Loucy (cell line): ENCODE results near the gene POLR1H.
A peak's percentile ranks its signal among the peaks of the same experiment; 100 is the strongest.

Experiments used
- H2AFZ ChIP-seq: fragments of 200-600 bp; sonication (generic); 2 replicates; pipeline ENCODE4 v1.6.0; 2016; ENCODE audit warnings: antibody characterized with exemption, mild to moderate bottlenecking, low read length, moderate library complexity
- H3F3A ChIP-seq: fragments of 200-600 bp; 2 replicates; pipeline ENCODE4 v1.6.0; 2016; ENCODE audit warnings: antibody characterized with exemption, low read depth, mild to moderate bottlenecking
- H3K27me3 ChIP-seq: fragments of 200-600 bp; sonication (generic); 2 replicates; pipeline ENCODE4 v1.6.1; 2014; ENCODE audit warnings: low read length, mild to moderate bottlenecking; ENCODE audit not compliant: insufficient read depth, poor library complexity, severe bottlenecking
- H3K36me3 ChIP-seq: fragments of 200-600 bp; sonication (generic); 2 replicates; pipeline ENCODE4 v1.6.1; 2016; ENCODE audit warnings: low read length; ENCODE audit not compliant: insufficient read depth
- H3K4me1 ChIP-seq: fragments of 200-600 bp; sonication (generic); 2 replicates; pipeline ENCODE4 v1.5.1; 2014; ENCODE audit warnings: low read length, mild to moderate bottlenecking; ENCODE audit not compliant: insufficient read depth, poor library complexity, severe bottlenecking
- H3K4me2 ChIP-seq: fragments of 200-600 bp; sonication (generic); 2 replicates; pipeline ENCODE4 v1.6.0; 2014; ENCODE audit warnings: antibody characterized with exemption, low read length, low read depth, mild to moderate bottlenecking; ENCODE audit not compliant: poor library complexity, severe bottlenecking
- H3K4me3 ChIP-seq: fragments of 200-600 bp; sonication (generic); 2 replicates; pipeline ENCODE4 v1.5.1; 2014; ENCODE audit warnings: low read length, mild to moderate bottlenecking, mixed read lengths; ENCODE audit not compliant: poor library complexity, severe bottlenecking
- H3K79me2 ChIP-seq: fragments of 200-600 bp; sonication (generic); 2 replicates; pipeline ENCODE4 v1.6.1; 2014; ENCODE audit warnings: low read length; ENCODE audit not compliant: insufficient read depth
- H3K9ac ChIP-seq: fragments of 200-600 bp; sonication (generic); 2 replicates; pipeline ENCODE4 v1.6.0; 2014; ENCODE audit warnings: mild to moderate bottlenecking, low read depth, low read length, moderate library complexity; ENCODE audit not compliant: poor library complexity, severe bottlenecking
- H3K9me2 ChIP-seq: fragments of 200-600 bp; sonication (generic); replicated peaks from 2 replicates; pipeline ENCODE4 v1.6.1; 2016; ENCODE audit warnings: low read depth, low read length, mixed read lengths
- H3K9me3 ChIP-seq: fragments of 200-600 bp; sonication (generic); 2 replicates; pipeline ENCODE4 v1.6.1; 2014; ENCODE audit warnings: mild to moderate bottlenecking, antibody characterized with exemption, low read length, low read depth; ENCODE audit not compliant: insufficient read depth
- H4K20me1 ChIP-seq: fragments of 200-600 bp; sonication (generic); 2 replicates; pipeline ENCODE4 v1.6.0; 2014; ENCODE audit warnings: antibody characterized with exemption, low read length, mild to moderate bottlenecking; ENCODE audit not compliant: insufficient read depth, poor library complexity, severe bottlenecking
- EZH2phosphoT487 ChIP-seq: fragments of 200-600 bp; IDR thresholded peaks from 2 replicates; pipeline ENCODE4 v1.6.1; 2018; ENCODE audit warnings: antibody characterized with exemption, mild to moderate bottlenecking, moderate library complexity, borderline replicate concordance
- TF ChIP-seq, protein P1 (sequence below): fragments of 200-600 bp; sonication (generic); conservative IDR thresholded peaks from 2 replicates; pipeline ENCODE4 v1.5.1; 2014; ENCODE audit warnings: mild to moderate bottlenecking, antibody characterized with exemption, low read length

Gene POLR1H

DNA sequence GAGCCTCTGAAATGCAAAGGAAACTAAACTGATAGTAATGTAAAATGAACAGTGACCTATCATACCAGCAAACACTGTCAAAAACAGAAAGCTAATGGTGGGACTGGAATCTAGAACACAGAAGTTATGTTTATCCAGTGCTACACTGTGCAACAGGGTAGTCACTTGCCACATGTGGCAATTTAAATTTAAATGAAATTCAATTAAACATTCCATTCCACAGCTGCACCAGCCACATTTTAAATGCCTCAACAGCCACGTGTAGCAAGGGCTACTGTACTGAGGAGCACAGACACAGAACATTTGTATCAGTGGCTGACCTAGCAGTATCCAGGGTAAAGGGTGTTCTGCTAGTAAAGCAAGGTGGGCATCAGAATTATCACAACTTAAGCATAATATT lies 5.6 kb upstream of the POLR1H start:
- H3K4me2 ChIP-seq = no peak overlapping the region
- H2AFZ ChIP-seq = no peak overlapping the region
- no peaks in the 10 kb centered on the region for H3K27me3 ChIP-seq
- H3K9me2 ChIP-seq = no peaks in the 10 kb centered on the region
- no peaks in the 10 kb centered on the region for H3F3A ChIP-seq
- H4K20me1 ChIP-seq = no peaks in the 10 kb centered on the region
- peaks cover 16% of the 10 kb centered on the region for H3K79me2 ChIP-seq
- no peaks in the 10 kb centered on the region for H3K36me3 ChIP-seq
- no peak overlapping the region for H3K9ac ChIP-seq
- TF ChIP-seq, protein P1, sequence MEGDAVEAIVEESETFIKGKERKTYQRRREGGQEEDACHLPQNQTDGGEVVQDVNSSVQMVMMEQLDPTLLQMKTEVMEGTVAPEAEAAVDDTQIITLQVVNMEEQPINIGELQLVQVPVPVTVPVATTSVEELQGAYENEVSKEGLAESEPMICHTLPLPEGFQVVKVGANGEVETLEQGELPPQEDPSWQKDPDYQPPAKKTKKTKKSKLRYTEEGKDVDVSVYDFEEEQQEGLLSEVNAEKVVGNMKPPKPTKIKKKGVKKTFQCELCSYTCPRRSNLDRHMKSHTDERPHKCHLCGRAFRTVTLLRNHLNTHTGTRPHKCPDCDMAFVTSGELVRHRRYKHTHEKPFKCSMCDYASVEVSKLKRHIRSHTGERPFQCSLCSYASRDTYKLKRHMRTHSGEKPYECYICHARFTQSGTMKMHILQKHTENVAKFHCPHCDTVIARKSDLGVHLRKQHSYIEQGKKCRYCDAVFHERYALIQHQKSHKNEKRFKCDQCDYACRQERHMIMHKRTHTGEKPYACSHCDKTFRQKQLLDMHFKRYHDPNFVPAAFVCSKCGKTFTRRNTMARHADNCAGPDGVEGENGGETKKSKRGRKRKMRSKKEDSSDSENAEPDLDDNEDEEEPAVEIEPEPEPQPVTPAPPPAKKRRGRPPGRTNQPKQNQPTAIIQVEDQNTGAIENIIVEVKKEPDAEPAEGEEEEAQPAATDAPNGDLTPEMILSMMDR = no peak
- no peak for TF ChIP-seq EZH2phosphoT487
- peaks cover 14% of the 10 kb centered on the region for H3K4me1 ChIP-seq
- H3K4me3 ChIP-seq = no peak overlapping the region
- H3K9me3 ChIP-seq = no peaks in the 10 kb centered on the region

DNA sequence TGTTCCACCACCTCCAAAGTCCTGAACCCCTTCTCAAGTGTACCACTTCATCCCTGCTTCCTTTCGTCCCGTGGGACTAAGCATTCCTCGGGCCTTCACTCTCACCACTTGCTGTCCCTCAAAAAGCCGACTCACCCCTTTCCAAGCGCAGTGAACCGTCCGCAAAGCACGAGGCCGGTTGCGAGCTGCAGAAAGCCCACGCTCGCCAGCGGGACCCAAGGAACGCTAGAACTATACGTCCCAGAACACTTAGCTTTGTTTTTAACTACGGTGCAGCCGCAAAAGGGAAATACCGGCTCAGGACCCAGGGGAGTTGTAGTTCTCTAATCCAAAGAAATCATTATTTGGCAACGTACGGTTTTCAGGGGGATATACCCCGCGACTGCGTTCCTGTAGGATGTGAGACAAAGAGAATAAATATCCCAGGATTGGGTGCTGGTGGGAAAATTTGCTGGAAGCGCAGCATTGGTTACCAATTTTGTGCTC lies 416 bp upstream of the POLR1H start:
- Histone ChIP-seq H3K79me2 (peaks cover 58% of the 10 kb centered on the region), H3K9me2 (no peaks in the 10 kb centered on the region), H3K9ac (peak overlapping the region; percentile 96), H3K4me1 (peaks cover 32% of the 10 kb centered on the region), H3K4me3 (peak overlapping the region; percentile 93), H3F3A (no peaks in the 10 kb centered on the region), H3K9me3 (no peaks in the 10 kb centered on the region), H3K36me3 (no peaks in the 10 kb centered on the region; the same call in 1 of the 2 replicates), H3K4me2 (peak overlapping the region; percentile 84), H2AFZ (peak overlapping the region; percentile 92), H4K20me1 (no peaks in the 10 kb centered on the region), H3K27me3 (no peaks in the 10 kb centered on the region)
- TF ChIP-seq EZH2phosphoT487 = no peak
- TF ChIP-seq, protein P1 = no peak

- H3K36me3 ChIP-seq = no peaks in the 10 kb centered on the region; the same call in 1 of the 2 replicates
- peaks cover 41% of the 10 kb centered on the region for H3K4me1 ChIP-seq
- H3K4me2 ChIP-seq = peak overlapping the region; percentile 84
- no peak for TF ChIP-seq EZH2phosphoT487
- TF ChIP-seq, protein P1 = no peak
- H3K27me3 ChIP-seq = no peaks in the 10 kb centered on the region
- H3K4me3 ChIP-seq = peak overlapping the region; percentile 93
- peaks cover 58% of the 10 kb centered on the region for H3K79me2 ChIP-seq
- no peaks in the 10 kb centered on the region for H4K20me1 ChIP-seq
- no peaks in the 10 kb centered on the region for H3K9me3 ChIP-seq
- no peaks in the 10 kb centered on the region for H3F3A ChIP-seq
- peak overlapping the region; percentile 92 for H2AFZ ChIP-seq
- H3K9ac ChIP-seq = peak overlapping the region; percentile 96
- no peaks in the 10 kb centered on the region for H3K9me2 ChIP-seq
These were observed 893 bp downstream of the POLR1H start for GRCh38 chr6:30061858-30062458.
